Fibroblast of mammary gland (primary cell): Measurements from ENCODE around the gene TESK1.

Experiments
- DNase-seq: peaks from one replicate; pipeline ENCODE4 v3.0.0-alpha.2; 2010; ENCODE audit warnings: low read depth
- H3K4me3 ChIP-seq: 2 replicates; pipeline ENCODE4 v1.5.1; 2011; ENCODE audit warnings: low read depth, mild to moderate bottlenecking, low read length, moderate library complexity; ENCODE audit not compliant: control insufficient read depth
- TF ChIP-seq, protein P1 (sequence below): conservative IDR thresholded peaks from 2 replicates; pipeline ENCODE4 v1.5.1; 2011; ENCODE audit warnings: low read depth, low read length, inconsistent platforms; ENCODE audit not compliant: control insufficient read depth, insufficient read depth

Gene TESK1

DNA sequence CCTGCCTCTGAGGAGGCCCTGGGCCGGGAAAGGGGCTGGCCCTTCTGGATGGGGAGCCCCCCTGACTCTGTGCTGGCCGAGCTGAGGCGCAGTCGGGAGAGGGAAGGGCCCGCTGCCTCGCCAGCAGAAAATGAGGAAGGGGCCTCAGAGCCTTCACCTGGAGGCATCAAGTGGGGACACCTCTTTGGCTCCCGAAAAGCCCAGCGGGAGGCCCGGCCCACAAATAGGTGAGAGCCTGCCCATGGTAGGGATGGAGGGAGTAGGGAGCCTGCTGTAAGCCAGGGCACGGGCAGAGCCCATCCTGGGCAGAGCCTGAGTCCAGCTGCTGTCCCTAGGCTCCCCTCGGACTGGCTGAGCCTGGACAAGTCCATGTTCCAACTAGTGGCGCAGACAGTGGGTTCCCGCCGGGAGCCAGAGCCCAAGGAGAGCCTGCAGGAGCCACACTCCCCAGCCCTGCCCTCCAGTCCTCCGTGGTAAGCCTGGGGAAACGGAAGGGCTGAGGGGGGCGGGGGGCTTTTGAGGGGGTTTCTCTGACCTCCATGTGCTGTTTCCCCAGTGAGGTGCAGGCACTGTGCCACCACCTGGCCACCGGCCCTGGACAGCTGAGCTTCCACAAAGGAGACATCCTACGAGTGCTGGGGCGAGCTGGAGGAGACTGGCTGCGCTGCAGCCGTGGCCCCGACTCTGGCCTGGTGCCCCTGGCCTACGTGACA is 44.3 kb upstream of the TESK1 start:
- TF ChIP-seq, protein P1, sequence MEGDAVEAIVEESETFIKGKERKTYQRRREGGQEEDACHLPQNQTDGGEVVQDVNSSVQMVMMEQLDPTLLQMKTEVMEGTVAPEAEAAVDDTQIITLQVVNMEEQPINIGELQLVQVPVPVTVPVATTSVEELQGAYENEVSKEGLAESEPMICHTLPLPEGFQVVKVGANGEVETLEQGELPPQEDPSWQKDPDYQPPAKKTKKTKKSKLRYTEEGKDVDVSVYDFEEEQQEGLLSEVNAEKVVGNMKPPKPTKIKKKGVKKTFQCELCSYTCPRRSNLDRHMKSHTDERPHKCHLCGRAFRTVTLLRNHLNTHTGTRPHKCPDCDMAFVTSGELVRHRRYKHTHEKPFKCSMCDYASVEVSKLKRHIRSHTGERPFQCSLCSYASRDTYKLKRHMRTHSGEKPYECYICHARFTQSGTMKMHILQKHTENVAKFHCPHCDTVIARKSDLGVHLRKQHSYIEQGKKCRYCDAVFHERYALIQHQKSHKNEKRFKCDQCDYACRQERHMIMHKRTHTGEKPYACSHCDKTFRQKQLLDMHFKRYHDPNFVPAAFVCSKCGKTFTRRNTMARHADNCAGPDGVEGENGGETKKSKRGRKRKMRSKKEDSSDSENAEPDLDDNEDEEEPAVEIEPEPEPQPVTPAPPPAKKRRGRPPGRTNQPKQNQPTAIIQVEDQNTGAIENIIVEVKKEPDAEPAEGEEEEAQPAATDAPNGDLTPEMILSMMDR, result no peak
- H3K4me3 ChIP-seq, result no peak overlapping the region
- DNase-seq, result no peak

DNA sequence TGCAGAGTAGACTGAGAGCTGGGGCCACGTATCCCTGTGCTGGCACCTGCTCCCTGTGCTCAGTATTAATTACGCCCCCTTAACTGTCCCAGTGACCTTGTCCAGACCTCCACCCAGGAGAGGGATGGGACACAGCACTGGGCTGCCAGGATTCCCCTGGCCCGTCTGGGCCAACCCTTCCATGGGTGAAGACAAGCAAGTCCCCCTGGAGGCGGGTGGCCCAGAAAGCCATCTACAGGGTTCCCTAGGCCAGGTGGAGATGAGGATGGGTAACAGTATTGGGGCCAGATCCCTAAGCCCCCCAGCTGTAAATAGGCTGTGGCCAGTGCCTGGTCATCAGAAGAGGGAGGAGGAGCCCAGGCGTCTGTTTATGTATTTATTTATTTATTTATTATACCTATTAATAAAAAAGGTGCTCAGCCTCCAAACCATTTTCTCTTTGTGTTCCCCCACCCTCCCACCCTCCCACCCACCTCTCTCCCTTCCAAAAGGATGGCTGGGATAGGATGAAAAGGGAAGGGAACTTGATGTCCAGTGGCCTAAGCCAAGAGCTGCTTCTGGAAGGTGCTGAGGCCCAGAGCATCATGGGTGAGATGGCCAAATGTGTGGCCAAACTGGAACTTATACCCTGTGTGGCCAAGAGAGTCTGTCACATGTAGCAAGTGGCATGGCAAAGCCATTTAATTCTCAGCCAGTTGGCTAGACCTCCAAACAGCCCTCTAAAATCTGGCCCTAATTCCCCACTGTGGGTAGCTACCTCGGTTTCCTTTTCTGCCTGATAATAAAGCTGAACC is 43.4 kb upstream of the TESK1 start:
- no peak overlapping the region for H3K4me3 ChIP-seq
- TF ChIP-seq, protein P1, result no peak
- DNase-seq, result no peak

DNA sequence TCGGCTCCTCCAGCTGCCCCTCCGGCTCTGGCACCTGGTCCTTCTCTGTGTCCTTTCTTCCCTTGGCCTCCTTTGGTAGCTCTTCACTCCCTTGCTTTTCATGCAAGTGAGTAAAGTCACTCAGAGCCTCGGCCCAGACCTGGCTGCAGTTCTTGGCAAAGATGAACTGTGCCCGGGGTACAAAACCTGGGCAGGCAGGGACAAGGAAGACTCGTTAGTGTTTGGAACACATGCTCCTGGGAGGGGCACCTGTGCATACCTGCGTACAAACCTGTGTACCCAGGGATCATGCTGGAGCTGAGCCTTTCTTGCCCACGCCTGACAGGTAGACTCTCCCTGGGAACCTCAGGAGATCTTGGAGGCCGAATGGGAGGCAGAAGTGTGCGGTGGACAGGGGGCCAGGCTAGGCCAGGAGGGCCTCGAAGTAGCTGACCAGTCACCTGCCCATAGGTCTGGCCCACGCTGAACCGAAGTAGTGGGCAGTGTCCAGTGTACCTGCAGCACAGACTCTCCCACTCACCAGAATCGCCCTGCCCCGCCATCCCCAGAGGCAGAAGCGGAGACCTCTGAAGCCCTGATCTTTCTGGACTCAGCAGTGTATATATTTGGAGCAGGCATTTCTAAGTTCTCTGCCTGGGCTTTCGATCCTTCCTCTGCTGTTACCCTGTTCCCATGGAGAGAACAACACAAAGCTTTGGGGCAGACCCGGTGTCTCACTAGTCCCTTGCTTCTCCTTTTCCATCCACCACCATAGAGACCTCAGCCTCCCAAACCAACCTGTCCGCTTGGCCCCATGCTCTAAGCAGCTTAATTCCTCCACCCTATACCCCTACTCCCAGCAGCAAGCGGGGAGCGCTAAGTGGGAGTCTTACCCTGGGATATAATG is 41.9 kb upstream of the TESK1 start:
- H3K4me3 ChIP-seq, result no peak overlapping the region
- TF ChIP-seq, protein P1, result no peak
- DNase-seq, result no peak

DNA sequence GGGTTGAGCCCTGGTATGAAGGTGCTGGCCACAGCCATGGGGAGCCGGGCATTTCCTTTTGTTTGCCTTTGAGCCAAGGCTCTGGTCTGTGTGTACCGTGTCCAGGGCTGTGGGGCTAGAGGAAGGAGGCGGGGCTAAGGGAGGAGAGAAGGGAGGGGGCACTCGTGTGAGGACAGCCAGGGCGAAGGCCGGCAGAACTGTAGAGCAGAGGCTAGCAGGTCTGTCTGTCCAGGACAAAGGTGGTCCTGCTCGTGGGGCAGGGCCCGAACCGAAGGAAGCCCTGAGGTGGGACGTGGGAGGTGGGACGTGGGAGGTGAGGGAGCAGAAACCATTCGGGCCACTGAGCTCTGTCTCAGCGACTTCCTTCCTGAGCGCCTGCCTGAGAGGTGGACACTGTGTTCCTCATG is 41.3 kb upstream of the TESK1 start:
- no peak for DNase-seq
- no peak overlapping the region for H3K4me3 ChIP-seq
- TF ChIP-seq, protein P1, result no peak

DNA sequence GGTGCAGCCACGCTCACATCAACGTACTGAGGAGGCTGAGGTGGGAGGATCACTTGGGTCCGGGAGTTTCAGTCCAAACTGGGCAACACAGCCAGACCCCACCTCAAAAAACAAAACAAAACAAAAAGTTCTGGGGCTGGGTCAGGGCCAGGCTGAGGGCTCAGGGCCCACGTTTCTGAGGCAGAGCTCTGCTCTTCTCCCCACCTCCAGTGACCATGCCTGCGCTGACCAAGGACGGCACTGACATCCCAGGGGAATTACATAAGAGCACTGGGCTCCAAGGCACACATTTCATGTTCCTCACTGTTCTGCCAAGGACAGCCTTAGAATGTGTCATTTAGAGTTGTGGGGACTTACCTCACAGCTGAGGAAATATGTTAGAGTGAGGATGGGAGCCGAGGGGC is 40.4 kb upstream of the TESK1 start:
- TF ChIP-seq, protein P1, result no peak
- DNase-seq, result peak; percentile 19

DNA sequence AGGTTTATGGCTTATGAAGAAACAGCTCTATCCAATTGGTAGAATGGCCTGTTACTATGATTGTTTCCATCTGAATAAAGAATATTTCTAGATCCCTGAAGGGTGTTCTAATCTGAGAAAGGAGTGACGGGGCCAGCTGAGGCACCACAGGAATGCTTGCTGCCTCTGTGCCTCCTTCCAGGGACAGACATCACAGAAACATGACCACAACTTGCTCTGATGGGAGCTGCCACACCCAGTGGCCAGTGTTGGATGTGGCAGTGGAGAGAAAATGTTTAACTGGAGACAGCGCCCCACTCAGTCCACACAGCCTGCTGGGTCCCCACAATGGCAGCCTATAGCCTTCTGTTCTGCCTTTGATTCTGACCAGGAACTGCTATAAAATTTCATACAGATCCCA is 38.6 kb upstream of the TESK1 start:
- no peak overlapping the region for H3K4me3 ChIP-seq
- DNase-seq, result no peak
- TF ChIP-seq, protein P1, result no peak

More for the DNA sequence above, 40.4 kb upstream of the TESK1 start:
- no peak overlapping the region for H3K4me3 ChIP-seq
